Right forelimb (tissue), 1 donor: ENCODE results near the gene MICU2.

Source experiments
- DNase-seq: peaks from one replicate; pipeline ENCODE4 v3.0.0-alpha.2; 2018

MICU2 gene

DNA sequence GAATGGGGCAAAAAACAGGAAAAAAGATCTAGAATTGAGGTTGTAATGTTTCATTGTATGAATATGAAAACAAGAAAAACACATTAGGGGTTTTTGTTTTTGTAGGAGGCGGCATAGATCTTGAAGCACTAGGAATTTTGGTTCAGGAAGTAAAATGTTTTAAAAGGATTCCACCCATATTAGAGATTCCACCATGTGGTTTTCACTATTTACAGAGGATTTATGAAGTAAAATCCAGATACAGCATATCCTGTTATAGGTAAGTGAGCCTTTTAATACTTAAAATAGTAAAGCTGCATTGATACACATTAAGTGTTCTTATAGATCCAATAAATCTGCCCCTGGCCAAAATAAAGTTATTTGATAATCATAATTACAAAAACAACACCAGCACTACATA, 61.4 kb downstream of the MICU2 start:
- no peak for DNase-seq

DNA sequence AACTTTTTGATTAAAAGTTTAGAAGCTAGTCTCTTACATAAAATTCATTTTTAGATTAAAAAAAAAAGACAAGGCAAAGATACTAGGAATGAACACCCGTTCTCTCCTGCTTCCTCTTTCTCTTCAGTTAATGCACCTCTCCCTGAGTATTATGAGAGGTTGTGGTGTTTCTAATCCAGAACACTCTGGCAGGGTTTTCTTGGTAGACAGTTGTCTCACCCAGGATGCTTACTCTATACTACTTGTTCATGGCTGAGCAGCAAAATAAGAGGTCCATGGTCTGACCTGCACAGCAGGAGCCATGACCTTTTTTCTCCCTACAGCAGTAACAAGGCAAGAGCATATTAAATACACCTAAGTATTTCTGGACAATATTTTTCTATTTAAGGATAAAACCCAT, 62.0 kb downstream of the MICU2 start:
- DNase-seq: no peak

DNA sequence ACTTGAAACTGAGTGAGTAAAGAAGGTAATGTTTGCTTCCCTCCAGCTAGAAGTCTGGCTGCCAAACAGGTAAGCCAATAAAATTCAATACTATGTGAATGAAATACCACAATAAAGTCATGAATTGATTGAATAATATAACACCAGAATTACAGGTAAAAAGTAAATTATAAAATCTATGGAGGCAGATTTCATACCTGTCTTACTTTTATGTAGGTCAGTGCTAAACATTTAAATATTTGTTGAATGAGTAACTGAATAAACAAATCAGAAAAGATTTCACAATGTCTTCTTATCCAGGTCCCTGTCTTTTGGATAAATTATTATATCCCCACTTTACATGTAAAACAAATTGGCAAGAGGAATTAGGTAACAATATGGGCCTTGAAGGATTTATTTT, 62.7 kb downstream of the MICU2 start:
- DNase-seq: no peak

DNA sequence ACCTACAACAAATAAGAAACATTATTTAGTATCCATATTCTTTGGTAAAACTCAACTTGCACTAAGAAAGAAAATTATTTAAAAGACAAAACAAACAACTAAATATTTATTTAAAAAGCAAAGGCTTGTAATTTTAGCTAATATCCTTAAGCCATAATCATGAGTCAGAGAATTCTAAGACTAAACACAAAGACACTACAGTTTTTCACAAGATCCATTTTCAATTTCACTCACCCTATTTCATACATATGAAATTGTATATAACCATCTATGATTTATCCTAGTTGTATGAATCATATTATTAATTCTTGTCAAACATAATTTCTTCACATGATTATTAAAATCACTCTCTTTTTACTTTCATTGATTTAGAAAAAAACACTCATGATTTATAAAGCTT, 64.3 kb downstream of the MICU2 start:
- DNase-seq: no peak

DNA sequence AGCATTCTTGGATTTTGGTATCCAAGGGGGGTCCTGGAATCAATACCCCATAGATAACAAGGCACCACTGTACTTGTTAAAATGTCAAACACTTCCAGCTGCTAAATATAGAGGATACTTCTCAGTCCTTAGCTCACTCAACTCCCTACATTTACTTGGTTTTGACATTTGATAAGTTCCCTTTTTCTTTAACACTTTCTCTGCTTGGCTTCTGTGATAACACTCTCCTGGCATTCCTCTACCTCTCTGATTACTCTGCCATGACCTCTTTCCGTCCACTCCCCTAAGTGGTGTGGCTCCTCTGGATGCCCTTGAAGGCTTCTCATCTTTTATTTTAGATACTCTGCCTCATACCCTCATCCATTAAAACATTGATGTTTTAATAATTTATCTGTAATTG, 65.2 kb downstream of the MICU2 start:
- no peak for DNase-seq

DNA sequence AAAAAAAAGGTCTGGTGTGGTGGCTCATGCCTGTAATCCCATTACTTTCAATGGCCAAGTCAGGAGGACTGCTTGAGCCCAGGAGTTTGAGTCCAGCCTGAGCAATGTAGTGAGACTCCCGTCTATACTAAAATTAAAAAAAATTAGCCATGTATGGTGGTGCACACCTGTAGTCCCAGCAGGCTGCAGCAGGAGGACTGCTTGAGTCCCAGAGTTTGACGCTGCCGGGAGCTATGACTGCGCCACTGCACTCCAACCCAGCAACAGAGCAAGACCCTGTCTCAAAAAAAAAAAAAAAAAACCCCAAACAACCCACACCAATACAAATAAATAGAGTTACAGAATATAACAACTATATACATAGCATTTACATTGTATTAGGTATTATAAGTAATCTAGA, 65.7 kb downstream of the MICU2 start:
- DNase-seq: no peak

DNA sequence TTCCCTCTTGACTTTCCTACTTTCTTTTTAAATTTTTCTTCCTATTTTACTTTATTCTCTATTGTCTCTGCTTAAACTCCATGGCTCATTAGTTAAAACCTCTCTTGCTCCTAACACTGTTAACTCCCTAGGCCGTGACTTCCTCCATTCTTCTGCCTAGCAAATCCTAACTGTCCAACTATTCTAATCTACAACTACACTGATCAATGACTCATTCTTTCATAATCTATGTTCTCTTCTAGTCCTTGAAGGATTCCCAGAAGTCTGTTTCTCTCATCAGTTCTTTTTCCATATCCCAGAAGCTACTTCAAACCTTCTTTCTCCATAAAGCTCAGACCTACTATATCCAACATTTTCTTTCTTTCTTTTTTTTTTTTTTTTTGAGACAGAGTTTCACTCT, 66.9 kb downstream of the MICU2 start:
- DNase-seq: no peak

DNA sequence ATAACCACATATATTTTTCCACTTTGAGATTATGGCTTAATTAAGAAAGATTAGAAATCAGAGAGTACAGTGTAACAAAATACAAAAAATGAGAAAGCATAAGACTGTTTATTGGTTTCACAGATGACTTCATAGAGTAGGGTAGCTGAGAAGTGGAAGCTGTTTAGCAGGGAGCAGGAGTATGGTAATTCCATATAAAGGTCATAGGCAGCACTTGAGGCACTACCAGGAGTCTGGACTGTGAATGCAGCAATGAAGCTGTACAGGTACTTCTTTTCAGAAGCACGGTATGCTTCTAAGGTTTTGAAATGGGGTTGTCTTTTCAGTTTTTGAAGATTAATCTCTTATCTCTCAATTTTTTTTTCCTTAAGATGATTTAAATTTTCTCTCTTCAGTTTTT, 69.2 kb downstream of the MICU2 start:
- DNase-seq: no peak

DNA sequence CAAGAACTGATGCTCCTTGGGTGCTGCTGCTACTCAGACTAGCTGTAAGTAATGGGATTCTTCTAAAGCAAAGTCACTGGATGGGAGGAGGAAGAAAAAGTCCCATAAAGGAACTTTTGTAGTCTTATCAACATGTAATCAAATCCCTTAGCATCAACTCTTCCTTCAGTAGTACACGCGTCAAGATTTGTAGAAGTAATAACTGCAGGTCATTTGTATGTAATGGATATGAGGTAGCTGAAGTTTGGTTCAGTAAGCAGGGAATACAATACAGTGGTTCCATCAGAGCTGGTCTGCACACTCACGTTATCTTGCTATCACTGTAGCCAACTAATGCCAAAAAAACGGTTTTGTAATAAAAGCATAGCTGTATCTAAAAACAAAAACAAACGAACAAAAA, 72.5 kb downstream of the MICU2 start:
- DNase-seq: no peak

DNA sequence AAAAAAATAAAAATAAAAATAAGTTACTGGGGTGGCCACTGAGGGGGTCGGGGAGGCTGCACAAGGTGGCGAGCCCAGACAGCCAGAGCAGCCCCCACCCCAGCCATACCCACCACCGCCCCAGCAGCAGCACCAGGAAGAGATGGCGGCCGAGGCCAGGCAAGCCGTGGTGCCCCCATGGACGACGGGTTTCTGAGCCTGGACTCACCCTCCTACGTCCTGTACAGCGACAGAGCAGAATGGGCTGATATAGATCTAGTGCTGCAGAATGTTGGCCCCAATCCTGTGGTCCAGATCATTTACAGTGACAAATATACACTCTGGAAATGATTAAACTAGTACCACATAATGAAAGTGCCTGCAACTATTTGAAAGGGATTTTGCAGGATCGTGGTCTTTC, 73.3 kb downstream of the MICU2 start:
- DNase-seq: no peak

DNA sequence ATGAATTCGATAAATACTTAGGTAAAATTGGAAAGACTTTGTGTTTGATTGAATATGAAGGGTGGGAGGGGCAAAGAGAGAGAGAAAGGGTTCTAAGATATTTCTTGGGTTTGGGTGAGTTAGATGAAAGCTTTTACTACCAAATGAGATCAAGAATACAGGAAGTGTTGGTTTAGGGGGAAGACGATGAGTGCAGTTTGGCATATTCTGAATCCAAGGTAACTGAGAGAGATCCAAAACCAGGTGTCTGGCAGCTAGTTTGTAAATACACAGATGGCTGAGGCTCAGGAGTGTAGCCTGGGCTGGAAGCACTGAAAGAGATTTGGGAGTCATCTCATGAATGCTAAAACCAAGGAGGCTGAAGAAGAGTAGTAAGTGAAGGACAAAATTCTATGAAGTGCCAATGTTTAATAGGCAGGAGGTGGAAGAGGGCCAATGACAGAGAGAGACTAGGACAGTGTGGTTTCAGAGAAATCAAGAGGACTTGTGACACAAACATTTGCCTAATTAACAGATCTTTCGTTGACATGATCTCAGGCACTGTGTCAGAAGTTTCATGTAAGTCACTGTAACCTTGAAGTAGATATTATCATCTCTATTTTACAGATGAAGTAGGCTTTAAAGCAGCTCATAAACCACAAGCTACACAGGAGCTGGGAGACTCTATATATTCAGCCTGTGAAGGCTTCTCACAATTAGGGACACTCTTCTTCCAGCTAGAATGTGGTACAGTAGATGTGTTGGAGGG, 74.7 kb downstream of the MICU2 start:
- no peak for DNase-seq

DNA sequence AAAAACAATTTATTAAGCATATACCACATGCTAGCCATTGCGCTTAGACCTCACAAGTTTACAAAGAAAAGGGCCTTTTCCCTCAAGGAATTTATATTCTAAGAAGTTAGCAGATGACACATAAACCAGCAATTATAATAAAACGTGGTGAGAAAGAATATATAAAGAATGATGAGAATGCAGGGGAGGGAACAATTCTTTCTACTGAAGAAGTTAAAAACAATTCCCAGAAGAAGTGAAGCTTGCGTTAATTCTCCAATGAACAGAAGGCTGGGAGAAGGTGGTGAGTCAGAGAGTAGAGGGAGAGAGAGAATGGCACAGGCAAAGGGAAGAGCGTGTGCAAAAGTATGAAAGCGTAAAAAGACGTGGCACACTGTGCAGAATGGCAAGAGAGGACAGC, 75.4 kb downstream of the MICU2 start:
- no peak for DNase-seq

DNA sequence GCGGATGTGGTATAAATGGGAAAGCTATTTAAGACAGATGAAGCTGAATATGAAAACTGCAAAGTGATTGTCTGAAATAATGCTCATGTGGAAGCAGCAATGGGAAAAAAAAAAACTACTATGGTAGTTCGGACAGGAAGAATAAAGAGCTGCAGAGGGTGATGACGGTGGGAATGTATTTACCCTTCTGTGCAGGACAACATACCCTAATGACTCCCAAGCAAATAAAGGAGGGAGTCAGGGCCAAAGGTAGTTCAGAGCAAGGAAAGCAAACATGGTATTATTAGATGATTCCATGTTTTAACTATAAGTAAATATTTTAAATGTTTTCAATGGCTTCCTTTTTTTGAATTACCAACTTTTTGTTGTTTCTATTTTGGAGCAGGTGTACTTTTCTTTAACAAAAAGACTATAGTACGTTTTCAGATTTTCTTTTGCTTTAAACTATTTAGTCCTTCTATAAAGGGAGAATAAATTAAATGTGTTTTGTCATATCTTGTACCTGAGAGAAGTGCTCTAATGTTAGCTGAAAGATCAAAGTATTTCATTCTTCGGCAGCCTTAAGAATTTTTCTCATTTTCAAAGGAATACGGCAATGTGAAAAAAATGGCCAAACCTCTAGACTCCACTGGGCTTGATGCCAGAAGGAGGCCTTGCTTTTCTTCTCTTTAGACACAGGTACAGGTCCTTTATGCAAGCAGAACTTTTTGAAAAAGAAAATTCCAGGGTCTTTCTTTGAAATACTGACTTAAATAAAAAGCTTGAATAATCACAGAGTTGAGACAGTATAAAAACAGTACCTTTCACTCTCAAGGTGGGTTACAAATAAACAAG, 77.0 kb downstream of the MICU2 start:
- DNase-seq: no peak

DNA sequence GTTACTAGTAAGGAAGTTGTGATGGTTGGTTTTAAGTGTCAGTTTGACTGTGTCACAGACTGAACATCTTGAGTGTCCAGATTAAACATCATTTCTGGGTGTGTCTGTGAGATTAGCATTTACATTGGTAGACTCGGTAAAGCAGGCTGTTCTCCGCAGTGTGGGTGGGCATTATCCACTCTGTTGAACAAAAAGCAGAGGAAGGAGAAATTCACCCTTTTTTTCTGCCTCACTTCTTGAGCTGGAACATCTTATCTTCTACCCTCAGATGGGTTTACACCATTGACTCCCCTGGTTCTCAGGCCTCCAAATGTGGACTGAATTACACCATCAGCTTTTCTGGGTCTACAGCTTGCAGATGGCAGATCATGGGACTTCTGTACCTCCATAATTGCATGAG, 81.1 kb downstream of the MICU2 start:
- no peak for DNase-seq

DNA sequence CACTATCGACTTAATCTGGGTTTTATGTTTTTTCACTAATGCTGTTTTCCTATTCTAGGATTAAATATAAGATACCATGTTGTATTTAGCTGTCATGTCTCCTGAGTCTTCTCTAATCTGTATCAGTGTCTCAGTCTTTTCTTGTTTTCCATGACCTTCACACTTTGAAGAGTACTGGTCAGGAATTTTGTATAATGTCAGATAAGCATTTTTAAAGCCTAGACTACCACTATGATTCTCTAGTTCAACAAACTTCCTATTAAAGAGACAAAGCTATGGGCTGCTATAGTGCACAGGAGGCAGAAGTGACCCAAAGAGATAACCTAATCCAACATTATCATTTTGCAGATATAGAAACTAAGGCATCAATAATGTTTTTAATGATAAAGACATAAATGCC, 81.8 kb downstream of the MICU2 start:
- no peak for DNase-seq

DNA sequence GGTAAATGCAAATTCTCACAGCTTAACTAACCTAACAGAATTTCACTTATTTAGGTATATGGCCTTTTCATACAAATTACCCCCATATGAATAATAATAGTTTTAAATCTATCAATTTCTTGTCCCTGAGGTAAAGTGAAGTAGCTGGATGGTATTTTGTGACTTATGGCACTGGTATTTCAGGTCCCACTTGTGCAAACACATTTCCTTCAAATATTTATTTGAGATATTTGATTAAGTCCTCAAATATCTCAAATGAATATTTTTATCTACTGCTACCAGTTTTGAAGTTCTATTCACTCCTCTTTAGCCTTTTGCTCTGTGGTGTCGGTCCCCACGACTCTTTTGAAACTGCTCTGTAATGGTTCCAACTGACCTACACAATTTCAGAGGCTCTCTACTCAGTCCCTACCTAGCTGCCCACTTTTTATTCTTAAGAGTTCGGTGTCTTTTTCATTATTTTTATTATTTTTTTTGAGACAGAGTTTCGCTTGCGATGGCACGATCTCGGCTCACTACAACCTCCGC, 85.3 kb downstream of the MICU2 start:
- no peak for DNase-seq

DNA sequence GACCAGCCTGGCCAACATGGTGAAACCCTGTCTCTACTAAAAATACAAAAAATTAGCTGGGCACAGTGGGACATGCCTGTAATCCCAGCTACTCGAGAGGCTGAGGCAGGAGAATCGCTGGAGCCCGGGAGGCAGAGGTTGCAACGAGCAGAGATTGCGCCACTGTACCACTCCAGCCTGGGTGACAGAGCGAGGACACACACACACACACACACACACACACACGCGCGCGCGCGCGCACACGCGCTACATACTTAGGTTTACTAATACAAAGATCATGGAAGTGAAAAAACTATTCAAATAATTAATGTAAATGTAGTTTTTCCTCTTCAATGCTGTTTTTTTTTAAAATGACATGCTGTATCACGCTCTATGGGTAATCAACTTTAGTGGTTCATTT, 86.4 kb downstream of the MICU2 start:
- DNase-seq: no peak

DNA sequence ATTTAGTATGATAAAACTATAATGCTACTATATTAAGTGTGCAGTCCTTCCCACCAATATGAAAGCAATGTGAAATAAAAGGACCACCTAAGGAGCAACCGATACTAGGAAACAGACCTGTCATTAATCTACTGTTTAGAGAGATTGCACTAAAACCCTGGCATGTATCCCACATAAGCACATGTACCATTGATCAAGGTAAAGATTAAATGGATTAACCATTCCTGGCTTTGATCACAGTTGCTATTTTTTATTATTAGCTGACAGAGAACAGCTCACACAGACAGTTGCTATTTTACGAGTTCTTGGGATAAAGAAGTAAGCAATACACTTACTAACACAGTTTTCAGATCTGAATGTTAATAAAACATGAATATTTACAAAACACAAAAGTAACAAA, 87.2 kb downstream of the MICU2 start:
- no peak for DNase-seq

DNA sequence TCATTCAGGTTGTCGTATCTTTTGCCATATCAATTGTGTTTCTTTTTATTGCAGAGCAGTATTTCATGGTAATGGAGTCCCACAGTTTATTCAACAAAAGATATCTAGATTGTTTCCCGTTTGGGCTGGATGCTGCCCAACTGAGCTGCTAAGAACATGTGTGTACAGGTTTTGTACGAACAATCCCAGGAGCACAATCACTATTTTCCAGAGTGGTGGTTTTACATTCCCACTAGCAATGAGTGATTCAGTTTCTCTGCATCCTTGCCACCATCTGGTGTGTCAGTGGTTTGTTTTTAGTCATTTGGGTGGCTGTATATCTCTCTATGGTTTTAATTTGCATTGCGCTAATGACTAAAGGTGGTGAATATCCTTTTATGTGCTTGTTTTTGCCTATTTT, 92.1 kb downstream of the MICU2 start:
- DNase-seq: no peak

DNA sequence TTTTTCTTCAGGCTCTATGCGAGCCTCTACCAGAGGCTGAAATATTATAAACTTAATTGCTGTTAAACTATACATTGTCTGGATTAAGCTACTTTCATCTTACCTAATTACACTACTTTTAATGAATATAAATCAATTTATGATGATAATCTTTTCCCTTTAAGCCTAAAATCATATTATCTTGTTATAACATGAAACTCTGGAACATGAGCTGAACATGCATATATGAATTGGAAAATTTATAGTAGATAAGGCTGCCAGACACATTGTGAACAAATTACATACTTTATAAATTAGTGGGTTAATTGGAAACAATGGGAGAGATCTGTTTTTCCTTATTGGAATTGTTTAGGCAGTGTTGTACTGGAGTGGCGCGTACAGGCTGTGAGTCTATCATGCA, 99.6 kb downstream of the MICU2 start:
- no peak for DNase-seq

DNA sequence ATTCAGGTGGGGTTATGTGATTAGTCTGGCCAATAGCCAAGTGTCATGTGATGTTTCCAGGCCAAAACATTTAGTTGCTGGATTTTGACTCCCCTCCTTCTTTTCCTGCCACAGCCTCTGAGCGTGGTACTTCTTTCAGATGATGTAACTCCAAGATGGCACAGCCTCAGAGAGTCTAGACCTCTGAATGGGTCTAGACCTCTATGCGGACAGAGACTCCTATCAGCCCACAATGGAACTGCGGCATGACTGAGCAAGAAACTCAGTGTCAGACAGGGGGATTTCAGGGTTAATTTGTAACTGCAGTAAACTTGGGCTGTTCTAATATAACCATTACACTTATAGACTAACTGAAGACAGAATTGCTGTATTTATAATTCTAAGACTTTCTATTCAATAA, 102.3 kb downstream of the MICU2 start:
- no peak for DNase-seq

DNA sequence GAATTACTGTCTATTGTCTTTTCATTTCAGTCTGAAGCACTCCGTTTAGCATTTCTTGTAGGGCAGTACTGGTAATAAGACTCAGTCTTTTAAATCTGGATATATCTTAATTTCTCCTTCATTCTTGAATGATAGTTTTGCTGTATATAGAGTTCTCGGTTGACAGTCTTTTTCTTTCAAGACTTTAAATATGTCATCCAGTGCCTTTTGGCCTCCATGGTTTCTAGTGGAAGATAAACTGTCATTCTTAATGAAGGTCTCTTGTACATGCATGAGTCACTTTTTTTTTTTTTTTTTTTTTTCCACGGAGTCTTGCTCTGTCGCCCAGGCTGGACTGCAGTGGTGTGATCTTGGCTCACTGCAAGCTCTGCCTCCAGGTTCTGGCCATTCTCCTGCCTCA, 117.6 kb downstream of the MICU2 start:
- no peak for DNase-seq

DNA sequence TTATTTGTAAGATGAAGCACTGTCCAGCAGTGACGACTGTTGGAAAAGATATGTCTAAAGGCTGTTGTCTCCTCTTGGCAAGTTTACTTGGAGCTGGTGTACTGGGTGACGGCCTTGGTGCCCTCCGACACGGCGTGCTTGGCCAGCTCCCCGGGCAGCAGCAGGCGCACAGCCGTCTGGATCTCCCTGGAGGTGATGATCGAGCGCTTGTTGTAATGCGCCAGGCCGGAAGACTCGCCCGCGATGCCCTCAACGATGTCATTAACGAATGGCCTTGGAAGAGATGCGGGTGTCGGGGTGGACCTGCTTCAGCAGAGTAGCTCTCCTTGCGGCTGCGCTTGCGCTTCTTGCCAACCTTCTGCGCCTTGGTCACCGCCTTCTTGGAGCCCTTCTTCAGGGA, 120.2 kb downstream of the MICU2 start:
- DNase-seq: no peak

DNA sequence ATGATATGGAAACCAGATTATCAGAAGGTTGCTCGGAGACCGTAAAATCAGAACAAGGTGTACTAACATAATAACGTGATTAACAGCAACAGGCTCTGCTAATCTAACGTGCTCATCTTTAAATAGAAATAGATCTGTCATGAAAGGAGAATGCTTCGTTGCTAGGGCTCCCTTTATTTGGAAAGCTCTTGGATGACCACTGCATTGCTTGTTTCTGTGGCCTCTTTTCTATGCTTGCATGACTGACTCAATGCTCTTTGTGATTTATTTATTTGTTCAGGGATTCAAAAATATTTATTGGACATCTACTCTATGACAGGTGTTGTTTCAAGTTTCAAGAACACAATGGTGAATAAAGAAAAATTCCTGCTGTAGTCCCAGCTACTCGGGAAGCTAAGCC, 122.6 kb downstream of the MICU2 start:
- no peak for DNase-seq
